Sigmoid colon (tissue), 7 donors: ENCODE results near the gene UBTD1. TPM values are rescaled to one million over a fixed set of nuclear protein-coding genes. Genes with fewer than 3 reads are reported as not detected.

Experiments
- DNase-seq: peaks from one replicate; pipeline ENCODE4 v3.0.0-alpha.2; 2019
- H3K27ac ChIP-seq, 4 donors: fragments of 200-600 bp; sonication (generic); one replicate each; pipeline ENCODE4 v1.5.1; 2016 to 2019; ENCODE audit warnings: mild to moderate bottlenecking in 1 of 4
- H3K27me3 ChIP-seq, 3 donors: fragments of 200-600 bp; sonication (generic); one replicate each; pipeline ENCODE4 v1.5.1; 2019; ENCODE audit warnings: mild to moderate bottlenecking in 1 of 3
- H3K36me3 ChIP-seq, 4 donors: fragments of 200-600 bp; sonication (generic); one replicate each; pipeline ENCODE4 v1.5.1; 2016 to 2019
- H3K4me1 ChIP-seq, 4 donors: fragments of 200-600 bp; sonication (generic); one replicate each; pipeline ENCODE4 v1.5.1; 2017 to 2019
- H3K4me3 ChIP-seq, 4 donors: fragments of 200-600 bp; sonication (generic); one replicate each; pipeline ENCODE4 v1.5.1; 2017 to 2019; ENCODE audit warnings: mild to moderate bottlenecking in 2 of 4, moderate library complexity in 1 of 4
- H3K9me3 ChIP-seq, 4 donors: fragments of 200-600 bp in 3 of 4; sonication (generic) in 3 of 4; one replicate each; pipeline versions ENCODE4 v1.5.1 to v1.6.1; 2013 to 2019
- CTCF ChIP-seq, 4 experiments: fragments of 450-650 bp in 3 of 4; fragments of 200-600 bp in 1 of 4; IDR thresholded peaks; one replicate each; pipeline ENCODE4 v1.5.1; 2016 to 2019; ENCODE audit warnings: antibody characterized with exemption in 4 of 4, mild to moderate bottlenecking in 3 of 4, moderate library complexity in 2 of 4
- EP300 ChIP-seq, 4 donors: sonication (generic); formaldehyde crosslinking; IDR thresholded peaks; one replicate each; pipeline ENCODE4 v1.6.1; 2017; ENCODE audit warnings: antibody characterized with exemption in 4 of 4
- POLR2A ChIP-seq, 2 donors: fragments of 450-650 bp; IDR thresholded peaks; one replicate each; pipeline ENCODE4 v1.6.1; 2016; ENCODE audit warnings: antibody characterized with exemption in 2 of 2, mild to moderate bottlenecking in 2 of 2, moderate library complexity in 2 of 2
- POLR2AphosphoS5 ChIP-seq, 4 donors: sonication (generic); formaldehyde crosslinking; IDR thresholded peaks; one replicate each; pipeline ENCODE4 v1.6.1; 2017; ENCODE audit warnings: antibody characterized with exemption in 4 of 4
- WGBS, 2 donors: extraction: QIAGEN DNeasy Blood & Tissue Kit; methylation state at CpG; one replicate each; pipeline ENCODE4 v1.1.7; 2013; 5-methylcytosine and 5-hydroxymethylcytosine counted together
- intact Hi-C: fragments of 100-400 bp; cut with DNase I; formaldehyde crosslinking; loops from one replicate; pipeline ENCODE4 v1.15.1; 2023
- polyA plus RNA-seq, 3 donors: library from polyadenylated mRNA; stranded (reverse); fragments of 200-250 nt; gene quantifications; one replicate each; pipeline ENCODE4 v1.2.3, GENCODE V29; 2013
- total RNA-seq, 4 donors: library from RNA; depleted of rRNA; stranded (reverse); fragments of >200 nt; gene quantifications; one replicate each; pipeline ENCODE4 v1.1.0, GENCODE V29; 2016
- donor health status: healthy with polysubstance abuse.
- donor health status: Bipolar disorder and iron deficiency.
- donor health status: healthy.

The UBTD1 gene
- total and polyA plus RNA-seq, 7 donors = 2.3 to 7.9 (median 5.9) TPM

- DNase-seq = no peak
- TF ChIP-seq POLR2AphosphoS5 (IDR thresholded peaks at IDR 0.05) (no peak), POLR2A (IDR thresholded peaks at IDR 0.05) (no peak), EP300 (IDR thresholded peaks at IDR 0.05) (no peak), CTCF (IDR thresholded peaks at IDR 0.05) (no peak)
- 81 to 89% methylated on average over 4 of the region's 4 CpGs for WGBS, 2 donors
- Histone ChIP-seq H3K27me3 (no peaks in the 10 kb centered on the region), H3K27ac (peak overlapping the region in 3 of 4 donors; percentile 15 to 97 (median 67)), H3K9me3 (no peaks in the 10 kb centered on the region), H3K4me3 (no peak overlapping the region), H3K36me3 (no peaks in the 10 kb centered on the region), H3K4me1 (peaks cover 0 to 39% (median 37%) of the 10 kb centered on the region in 4 donors)
- intact Hi-C loops = no loop called here
Observed at GRCh38 chr10:97593421-97593820, 94.7 kb downstream of the UBTD1 start.

- TF ChIP-seq CTCF (IDR thresholded peaks at IDR 0.05) (no peak), EP300 (IDR thresholded peaks at IDR 0.05) (peak in 3 of 4 donors; percentile 0 to 81 (median 64)), POLR2A (IDR thresholded peaks at IDR 0.05) (no peak), POLR2AphosphoS5 (IDR thresholded peaks at IDR 0.05) (peak; percentile 37 to 75 (median 52))
- intact Hi-C loops = no loop called here
- H3K27ac ChIP-seq = peak overlapping the region; percentile 82 to 97 (median 88)
- 60 to 67% methylated on average over 10 of the region's 10 CpGs for WGBS, 2 donors
- peak; percentile 89 for DNase-seq
- H3K9me3 ChIP-seq = no peaks in the 10 kb centered on the region
- no peaks in the 10 kb centered on the region for H3K27me3 ChIP-seq
- H3K4me1 ChIP-seq = peaks cover 0 to 39% (median 37%) of the 10 kb centered on the region in 4 donors
- H3K4me3 ChIP-seq = no peak overlapping the region
- H3K36me3 ChIP-seq = no peaks in the 10 kb centered on the region
Observed at GRCh38 chr10:97596101-97597082, 97.7 kb downstream of the UBTD1 start.

- no peaks in the 10 kb centered on the region for H3K27me3 ChIP-seq
- H3K27ac ChIP-seq = peak overlapping the region in 3 of 4 donors; percentile 85 to 97 (median 91)
- no peak for DNase-seq
- H3K4me1 ChIP-seq = peaks cover 0 to 39% (median 37%) of the 10 kb centered on the region in 4 donors
- no peaks in the 10 kb centered on the region for H3K9me3 ChIP-seq
- TF ChIP-seq CTCF (IDR thresholded peaks at IDR 0.05) (no peak), EP300 (IDR thresholded peaks at IDR 0.05) (no peak), POLR2AphosphoS5 (IDR thresholded peaks at IDR 0.05) (no peak), POLR2A (IDR thresholded peaks at IDR 0.05) (no peak)
- H3K36me3 ChIP-seq = no peaks in the 10 kb centered on the region
- intact Hi-C loops = no loop called here
- WGBS, 2 donors = 88 to 93% methylated on average over 2 of the region's 2 CpGs
- H3K4me3 ChIP-seq = no peak overlapping the region
Observed at GRCh38 chr10:97597778-97598177, 99.1 kb downstream of the UBTD1 start.

DNA sequence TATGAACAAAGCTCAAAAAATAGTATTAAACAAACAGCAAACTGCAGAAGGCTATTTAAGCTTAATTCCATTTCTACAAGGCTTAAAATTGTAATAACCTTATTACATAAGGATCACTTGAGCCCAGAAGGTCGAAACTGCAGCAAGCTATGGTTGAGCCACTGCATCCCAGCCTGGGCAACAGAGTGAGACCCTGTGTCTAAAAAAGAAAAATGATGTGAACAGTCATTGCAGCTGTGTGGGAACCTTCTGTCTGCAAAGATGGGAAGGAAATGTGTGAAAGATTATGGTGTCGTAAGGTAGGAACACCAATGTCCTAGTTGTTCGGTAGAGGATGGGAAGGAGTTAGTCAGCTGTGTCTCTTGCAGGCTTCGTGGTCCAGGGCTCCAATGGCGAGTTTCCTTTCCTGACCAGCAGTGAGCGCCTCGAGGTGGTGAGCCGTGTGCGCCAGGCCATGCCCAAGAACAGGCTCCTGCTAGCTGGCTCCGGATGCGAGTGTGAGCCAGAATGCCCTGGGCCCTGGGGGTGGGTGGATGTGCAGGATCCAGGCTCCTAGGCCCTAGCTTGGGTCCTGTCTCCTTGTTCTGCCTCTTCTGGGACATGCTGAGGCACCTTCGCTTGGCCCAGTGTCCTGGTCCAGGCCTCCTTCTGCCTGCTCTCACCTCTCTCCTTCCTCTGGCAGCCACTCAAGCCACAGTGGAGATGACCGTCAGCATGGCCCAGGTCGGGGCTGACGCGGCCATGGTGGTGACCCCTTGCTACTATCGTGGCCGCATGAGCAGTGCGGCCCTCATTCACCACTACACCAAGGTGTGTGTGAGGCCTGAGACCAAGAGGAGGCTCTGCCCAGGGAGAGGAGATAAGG lies 99.9 kb downstream of the UBTD1 start:
- no peak overlapping the region for H3K27ac ChIP-seq
- no peak for DNase-seq
- H3K4me3 ChIP-seq = no peak overlapping the region
- 94% methylated on average over 19 of the region's 19 CpGs for WGBS, 2 donors
- intact Hi-C loops = no loop called here
- no peaks in the 10 kb centered on the region for H3K9me3 ChIP-seq
- H3K4me1 ChIP-seq = peaks cover 0 to 32% (median 30%) of the 10 kb centered on the region in 4 donors
- TF ChIP-seq CTCF (IDR thresholded peaks at IDR 0.05) (no peak), EP300 (IDR thresholded peaks at IDR 0.05) (no peak), POLR2A (IDR thresholded peaks at IDR 0.05) (no peak), POLR2AphosphoS5 (IDR thresholded peaks at IDR 0.05) (no peak)
- no peaks in the 10 kb centered on the region for H3K36me3 ChIP-seq
- no peaks in the 10 kb centered on the region for H3K27me3 ChIP-seq
